GM12878 (cell line): ENCODE results near the gene GRIK3. TPM values are rescaled to one million over a fixed set of nuclear protein-coding genes. Genes with fewer than 3 reads are reported as not detected.

Experiments
- ATAC-seq: fragments of 200-7000 bp; cut with Tn5 transposase; 3 replicates; pipeline ENCODE4 v1.9.1; 2020; ENCODE audit warnings: mild to moderate bottlenecking, moderate library complexity
- BruUV-seq: library from RNA; stranded (reverse); fragments of 400-500 nt; replicated peaks from 2 replicates; lab custom pipeline; 2021; lab: Mats Ljungman, UMichigan
- CTCF ChIA-PET: fragments of 300-600 bp; sonication (Branson Sonifier 250); formaldehyde crosslinking; extraction: SDS; loops from one replicate; lab custom pipeline; 2021; ENCODE audit warnings: inconsistent platforms; lab: Yijun Ruan, JAX
- POLR2A ChIA-PET: fragments of 350-600 bp; formaldehyde crosslinking; extraction: SDS; loops from one replicate; lab custom pipeline; 2021; ENCODE audit warnings: inconsistent platforms; lab: Charles Lee
- RAD21 ChIA-PET: fragments of 300-600 bp; sonication (Branson Sonifier 250); formaldehyde crosslinking; loops from one replicate; lab custom pipeline; 2023; ENCODE audit warnings: antibody characterized with exemption; ENCODE audit not compliant: unreplicated experiment; lab: Charles Lee
- SMC1A ChIA-PET: fragments of 300-600 bp; sonication (Branson Sonifier 250); formaldehyde crosslinking; loops from one replicate; lab custom pipeline; 2023; ENCODE audit not compliant: unreplicated experiment, uncharacterized antibody; lab: Charles Lee
- DNase-seq: peaks from one replicate; pipeline ENCODE4 v3.0.0-alpha.2; 2011; ENCODE audit warnings: low read depth, low spot score
- FAIRE-seq: peaks from 3 replicates; lab custom pipeline; 2011; peaks lifted over from hg19 to GRCh38; lab: Jason Lieb, UNC
- H2AFZ ChIP-seq: 2 replicates; pipeline ENCODE4 v1.6.0; 2011; ENCODE audit warnings: low read depth, low read length, control low read depth; ENCODE audit not compliant: control insufficient read depth
- H3K27ac ChIP-seq: 2 replicates; pipeline ENCODE4 v1.5.1; 2011; ENCODE audit warnings: control low read depth; ENCODE audit not compliant: control insufficient read depth, insufficient read depth
- H3K27me3 ChIP-seq, 2 experiments: replicated peaks in 1 of 2; 2 replicates each; pipeline versions ENCODE4 v1.6.0 to v1.6.1; 2011; ENCODE audit warnings: low read length in 1 of 2; ENCODE audit not compliant: control insufficient read depth in 2 of 2, insufficient read depth in 2 of 2
- H3K36me3 ChIP-seq, 2 experiments: 2 replicates each; pipeline ENCODE4 v1.5.1; 2011; ENCODE audit warnings: low read length in 1 of 2; ENCODE audit not compliant: control insufficient read depth in 2 of 2, insufficient read depth in 2 of 2
- H3K4me1 ChIP-seq: 2 replicates; pipeline ENCODE4 v1.6.1; 2011; ENCODE audit warnings: mild to moderate bottlenecking, low read length, moderate library complexity, mixed read lengths; ENCODE audit not compliant: control insufficient read depth, insufficient read depth
- H3K4me2 ChIP-seq: 2 replicates; pipeline ENCODE4 v1.6.0; 2011; ENCODE audit warnings: control low read depth; ENCODE audit not compliant: control insufficient read depth, insufficient read depth
- H3K4me3 ChIP-seq: fragments of 200-600 bp; sonication (generic); 2 replicates; pipeline ENCODE4 v1.5.1; 2016
- H3K79me2 ChIP-seq: 2 replicates; pipeline ENCODE4 v1.6.0; 2011; ENCODE audit warnings: low read length; ENCODE audit not compliant: control insufficient read depth, insufficient read depth
- H3K9ac ChIP-seq: 2 replicates; pipeline ENCODE4 v1.8.0; 2011; ENCODE audit warnings: low read length, control low read depth, mixed read lengths; ENCODE audit not compliant: control insufficient read depth, insufficient read depth
- H3K9me3 ChIP-seq: replicated peaks from 3 replicates; pipeline ENCODE4 v1.5.1; 2011; ENCODE audit warnings: mild to moderate bottlenecking, low read length; ENCODE audit not compliant: control insufficient read depth, insufficient read depth
- H4K20me1 ChIP-seq: 2 replicates; pipeline ENCODE4 v1.6.0; 2011; ENCODE audit not compliant: control insufficient read depth, insufficient read depth
- BHLHE40 ChIP-seq, 2 experiments: fragments of 450-650 bp in 1 of 2; IDR thresholded peaks; 2 replicates each; pipeline ENCODE4 v1.6.1; 2011 to 2017; ENCODE audit warnings: low read depth in 2 of 2, borderline replicate concordance in 1 of 2, improper control_type of control experiment in 1 of 2, low read length in 1 of 2, mild to moderate bottlenecking in 1 of 2
- CREM ChIP-seq: IDR thresholded peaks from 2 replicates; pipeline ENCODE4 v1.6.1; 2014; ENCODE audit warnings: antibody characterized with exemption, low read depth
- FOXM1 ChIP-seq: IDR thresholded peaks from 2 replicates; pipeline ENCODE4 v1.6.1; 2012; ENCODE audit warnings: low read depth, mild to moderate bottlenecking, inconsistent platforms, low read length, moderate library complexity
- HDGF ChIP-seq: fragments of 450-650 bp; IDR thresholded peaks from 2 replicates; pipeline ENCODE4 v1.6.1; 2016; ENCODE audit warnings: antibody characterized with exemption
- MEF2B ChIP-seq: fragments of 450-650 bp; IDR thresholded peaks from 2 replicates; pipeline ENCODE4 v1.6.1; 2018; ENCODE audit warnings: mild to moderate bottlenecking, moderate library complexity; ENCODE audit not compliant: partially characterized antibody, poor library complexity, severe bottlenecking
- MTA3 ChIP-seq: IDR thresholded peaks from 2 replicates; pipeline ENCODE4 v1.6.1; 2012; ENCODE audit warnings: low read length, inconsistent platforms, borderline replicate concordance
- REST ChIP-seq: IDR thresholded peaks from 2 replicates; pipeline ENCODE4 v1.6.1; 2012; ENCODE audit warnings: mild to moderate bottlenecking, low read depth, low read length
- SPI1 ChIP-seq: IDR thresholded peaks from 2 replicates; pipeline ENCODE4 v1.6.1; 2011; ENCODE audit warnings: low read depth, mild to moderate bottlenecking, low read length, moderate library complexity, borderline replicate concordance; ENCODE audit not compliant: insufficient read depth
- TARDBP ChIP-seq: IDR thresholded peaks from 2 replicates; pipeline ENCODE4 v1.6.1; 2016; ENCODE audit warnings: borderline replicate concordance
- ZNF207 ChIP-seq: fragments of 450-650 bp; IDR thresholded peaks from 2 replicates; pipeline ENCODE4 v1.6.1; 2014; ENCODE audit warnings: antibody characterized with exemption, mild to moderate bottlenecking, borderline replicate concordance
- ZNF384 ChIP-seq: IDR thresholded peaks from 2 replicates; pipeline ENCODE4 v1.6.1; 2012; ENCODE audit warnings: low read depth, mild to moderate bottlenecking, low read length, improper control_type of control experiment, borderline replicate concordance
- WGBS: methylation state at CpG from one replicate; pipeline ENCODE4 v1.1.6; 2016; ENCODE audit warnings: low lambda C conversion rate; ENCODE audit not compliant: insufficient replicate concordance, insufficient coverage; ENCODE audit errors: missing lambda C conversion rate; 5-methylcytosine and 5-hydroxymethylcytosine counted together
- in situ Hi-C: fragments of 300-500 bp; cut with MboI; formaldehyde crosslinking; loops from 9 replicates; pipeline ENCODE4 v1.14.3; 2018; ENCODE audit warnings: mixed read lengths
- intact Hi-C: fragments of 100-400 bp; cut with micrococcal nuclease; formaldehyde crosslinking; loops from one replicate; pipeline ENCODE4 v1.14.2; 2022; ENCODE audit not compliant: unreplicated experiment
- polyA plus RNA-seq, 11 experiments: library from polyadenylated mRNA; depleted of rRNA in 4 of 11; unstranded in 6 of 11; stranded (reverse) in 5 of 11; fragments of >200 nt; fragmentation: Nextera tagmentation in 4 of 11; fragmentation: Illumina TruSeq in 1 of 11; extraction: Ambion mirVana in 4 of 11; extraction: Trizol in 1 of 11; gene quantifications; 1 replicate in 1 of 11; 2 replicates in 10 of 11; pipeline versions ENCODE4 v1.2.1 to v1.2.3, GENCODE V29; 2011 to 2016; ENCODE audit warnings: inconsistent platforms in 2 of 11, missing spikeins in 2 of 11, low read depth in 1 of 11
- total RNA-seq, 4 experiments: library from RNA; depleted of rRNA in 3 of 4; stranded (reverse); fragments of >200 nt in 3 of 4; fragmentation: Illumina TruSeq in 1 of 4; extraction: Trizol in 1 of 4; gene quantifications; 2 replicates each; pipeline versions ENCODE4 v1.2.1 to v1.2.3, GENCODE V29; 2013 to 2021

GRIK3 gene
- total and polyA plus RNA-seq, 10 of the 15 experiments (the other 5 are each of a cell fraction or from before 2014, with no cell fraction given): not detected

GRCh38 chr1:36759355-36759754, 275.0 kb downstream of the GRIK3 start:
- in situ Hi-C loops (no loop called here), intact Hi-C loops (no loop called here)
- Histone ChIP-seq H2AFZ (no peak overlapping the region), H3K4me3 (no peak overlapping the region), H4K20me1 (no peaks in the 10 kb centered on the region; the same call in 1 of the 2 replicates), H3K79me2 (no peaks in the 10 kb centered on the region), H3K4me2 (no peak overlapping the region), H3K9ac (no peak overlapping the region), H3K27ac (no peak overlapping the region), H3K9me3 (no peaks in the 10 kb centered on the region; the same call in 2 of the 3 replicates)
- ChIA-PET SMC1A (no interaction called here), RAD21 (no interaction called here), CTCF (no interaction called here)
- ATAC-seq (no peak), FAIRE-seq (no peak)
- BruUV-seq: no TSS peak
- 29% methylated on average over 5 of the region's 5 CpGs for WGBS
- no peak for TF ChIP-seq REST
- TF ChIP-seq HDGF: no peak
- TF ChIP-seq BHLHE40 (IDR thresholded peaks at IDR 0.05; ENCODE audit: borderline replicate concordance in 1 of 2, low read depth in 2 of 2, low read length in 1 of 2): no peak
- TF ChIP-seq TARDBP: no peak
- TF ChIP-seq SPI1: no peak
- no peak for TF ChIP-seq FOXM1
- TF ChIP-seq MTA3: no peak
- no peak for TF ChIP-seq MEF2B
- no peak for TF ChIP-seq CREM
- TF ChIP-seq ZNF384: no peak
- TF ChIP-seq ZNF207: no peak
- TF ChIP-seq, all 136 proteins: peak for 0
- Histone ChIP-seq H3K27me3 (no peaks in the 10 kb centered on the region), H3K4me1 (no peaks in the 10 kb centered on the region), H3K36me3 (no peaks in the 10 kb centered on the region)
- no peak for DNase-seq
- POLR2A ChIA-PET: no interaction called here
